GM19035 (cell line): ENCODE data around the gene CELA2B.

ENCODE experiments used
- ATAC-seq: cut with Tn5 transposase; IDR thresholded peaks from one replicate; pipeline ENCODE4 v1.9.1; 2021; ENCODE audit not compliant: unreplicated experiment

The CELA2B gene

DNA sequence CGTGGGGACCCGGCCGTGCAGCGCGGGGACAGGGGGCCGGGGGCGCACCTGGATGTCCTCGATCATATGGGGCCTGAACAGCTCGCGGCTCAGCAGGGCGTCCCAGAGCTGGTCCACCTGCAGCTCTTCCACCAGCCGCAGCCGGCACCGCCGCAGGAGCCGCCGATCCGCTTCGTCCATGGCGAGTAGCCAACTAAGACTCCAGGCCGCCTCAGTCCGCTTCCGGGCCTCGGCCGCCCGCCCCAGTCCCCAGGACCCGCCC is 48.0 kb downstream of the CELA2B start, which contains the start of gene CASP9:
TSS of gene CASP9 (minus strand) at position 195 of the 262 bp plus-strand sequence. CDS start at position 180, 15 bp downstream.
- no peak for ATAC-seq

DNA sequence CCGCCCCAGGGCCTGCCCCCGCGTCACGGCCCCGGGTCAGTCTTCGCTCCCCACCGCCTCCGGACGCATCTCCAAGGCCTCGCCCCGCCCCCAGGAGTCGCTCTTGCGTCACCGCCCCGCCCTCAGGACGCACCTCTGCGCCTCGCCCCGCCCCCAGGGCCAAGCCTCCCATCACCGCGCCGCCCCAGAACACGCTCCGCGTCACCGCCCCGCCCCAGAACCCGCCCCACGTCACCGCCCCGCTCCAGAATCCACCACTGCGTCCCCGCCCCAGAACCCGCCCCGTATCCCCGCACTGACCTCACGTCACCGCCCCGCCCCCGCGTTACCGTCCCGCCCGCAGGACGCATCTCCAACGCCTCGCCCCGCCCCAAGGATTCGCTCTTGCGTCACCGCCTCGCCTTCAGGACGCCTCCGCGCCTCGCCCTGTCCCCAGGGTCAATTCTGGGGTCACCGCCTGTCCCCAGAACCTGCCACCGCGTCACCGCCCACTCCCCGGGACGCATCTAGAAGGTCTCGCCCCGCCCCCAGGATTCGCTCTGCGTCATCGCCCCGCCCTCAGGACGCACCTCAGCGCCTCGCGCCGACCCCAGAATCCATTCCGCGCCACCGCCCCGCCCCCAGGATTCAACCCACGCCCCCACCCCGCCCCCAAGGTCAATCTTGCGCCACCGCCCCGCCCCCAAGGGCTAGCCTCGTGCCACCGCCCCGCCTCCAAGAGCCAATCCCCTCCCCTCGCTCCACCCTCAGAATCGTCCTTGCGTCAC is 48.6 kb downstream of the CELA2B start:
- peak; percentile 48 for ATAC-seq

GRCh38 chr1:15525050-15526020 is 49.4 kb downstream of the CELA2B start:
- ATAC-seq, result peak; percentile 35

DNA sequence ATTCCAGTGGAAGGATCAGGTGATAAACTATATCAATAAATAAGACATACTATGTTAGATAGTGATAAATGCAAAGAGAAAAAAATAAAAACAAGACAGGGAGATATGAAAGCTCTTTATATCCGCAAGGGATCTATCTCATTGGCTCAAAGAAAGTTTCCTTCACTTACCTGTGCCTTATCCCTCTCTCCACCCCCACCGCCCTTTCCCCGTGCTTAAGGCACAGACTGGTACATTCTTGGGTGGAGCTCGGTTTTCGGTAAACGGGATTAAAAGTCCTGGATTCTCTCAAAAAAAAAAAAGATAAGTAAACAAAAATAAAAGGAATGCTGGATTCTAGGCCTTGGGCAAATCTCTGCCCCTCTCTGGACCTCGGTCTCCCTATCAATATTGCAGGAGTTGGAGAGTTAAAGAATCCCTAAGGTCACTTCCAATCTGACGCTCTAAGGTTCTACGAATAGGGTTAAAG is 50.2 kb downstream of the CELA2B start:
- ATAC-seq, result no peak

GRCh38 chr1:15526490-15527339 is 50.8 kb downstream of the CELA2B start, which contains the start of gene DNAJC16:
Gene DNAJC16 (plus strand): TSS chr1:15526848. CDS start chr1:15529106, 2,258 bp downstream.
- peak; percentile 57 for ATAC-seq

GRCh38 chr1:15531003-15531402 is 55.1 kb downstream of the CELA2B start:
- ATAC-seq, result no peak

- no peak for ATAC-seq
Measured at GRCh38 chr1:15531682-15532081, 55.8 kb downstream of the CELA2B start.

DNA sequence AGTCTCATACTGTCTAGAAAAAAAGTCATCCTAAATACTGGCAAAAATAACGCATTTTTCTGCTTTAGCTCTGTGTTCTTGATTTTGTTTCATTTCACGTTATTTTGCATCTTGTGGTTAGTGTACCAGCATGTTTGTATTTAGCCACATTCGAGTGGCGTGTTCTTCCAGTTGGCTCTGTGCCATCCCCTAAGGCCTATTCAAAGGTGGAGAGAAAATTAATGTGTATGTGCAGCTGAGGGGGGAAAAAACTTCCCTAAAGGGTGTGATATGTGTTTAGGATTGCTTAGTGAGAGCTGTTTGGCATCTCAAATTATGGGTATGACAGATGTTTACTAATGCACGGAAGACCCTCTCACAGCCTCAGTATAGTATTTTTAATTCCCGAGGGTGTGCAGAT is 62.9 kb downstream of the CELA2B start:
- no peak for ATAC-seq

GRCh38 chr1:15540186-15540585 is 64.3 kb downstream of the CELA2B start:
- ATAC-seq, result no peak
